Measurements from ENCODE around the gene POLR1A.

Gene POLR1A

GRCh38 chr2:86037795-86038192 is 67.9 kb downstream of the POLR1A start:
- DNase-seq (ENCODE audit: low spot score): no peak

- no peak for DNase-seq (ENCODE audit: low spot score)
Measured at GRCh38 chr2:86037141-86037794, 68.4 kb downstream of the POLR1A start.

DNA sequence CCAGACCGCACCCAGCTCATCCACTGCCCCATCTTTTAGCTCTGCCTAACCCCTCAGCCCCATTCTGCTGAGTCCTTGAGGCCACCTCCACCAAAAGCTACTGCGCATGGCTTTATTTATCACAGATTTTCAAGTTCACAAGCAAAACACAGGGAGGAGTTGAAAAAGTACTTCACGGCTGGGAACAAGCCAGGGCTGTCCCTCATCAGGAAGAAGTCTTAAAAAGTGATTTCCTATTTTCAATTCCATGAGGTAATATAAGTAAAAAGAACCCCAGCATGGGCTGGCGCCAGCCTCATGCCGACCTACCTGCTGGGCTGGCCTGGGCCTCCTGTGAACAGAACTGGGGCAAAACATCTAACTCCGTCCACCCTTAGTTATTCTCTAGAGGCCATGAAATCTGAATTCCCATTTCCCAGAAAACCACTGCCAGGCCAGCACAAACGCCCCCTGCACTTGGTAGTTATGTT is 69.0 kb downstream of the POLR1A start:
- DNase-seq (ENCODE audit: low spot score): no peak

- no peak for DNase-seq (ENCODE audit: low spot score)
Measured at GRCh38 chr2:86035883-86036668, 69.6 kb downstream of the POLR1A start.

GRCh38 chr2:86035376-86035882 is 70.3 kb downstream of the POLR1A start:
- no peak for DNase-seq (ENCODE audit: low spot score)

DNA sequence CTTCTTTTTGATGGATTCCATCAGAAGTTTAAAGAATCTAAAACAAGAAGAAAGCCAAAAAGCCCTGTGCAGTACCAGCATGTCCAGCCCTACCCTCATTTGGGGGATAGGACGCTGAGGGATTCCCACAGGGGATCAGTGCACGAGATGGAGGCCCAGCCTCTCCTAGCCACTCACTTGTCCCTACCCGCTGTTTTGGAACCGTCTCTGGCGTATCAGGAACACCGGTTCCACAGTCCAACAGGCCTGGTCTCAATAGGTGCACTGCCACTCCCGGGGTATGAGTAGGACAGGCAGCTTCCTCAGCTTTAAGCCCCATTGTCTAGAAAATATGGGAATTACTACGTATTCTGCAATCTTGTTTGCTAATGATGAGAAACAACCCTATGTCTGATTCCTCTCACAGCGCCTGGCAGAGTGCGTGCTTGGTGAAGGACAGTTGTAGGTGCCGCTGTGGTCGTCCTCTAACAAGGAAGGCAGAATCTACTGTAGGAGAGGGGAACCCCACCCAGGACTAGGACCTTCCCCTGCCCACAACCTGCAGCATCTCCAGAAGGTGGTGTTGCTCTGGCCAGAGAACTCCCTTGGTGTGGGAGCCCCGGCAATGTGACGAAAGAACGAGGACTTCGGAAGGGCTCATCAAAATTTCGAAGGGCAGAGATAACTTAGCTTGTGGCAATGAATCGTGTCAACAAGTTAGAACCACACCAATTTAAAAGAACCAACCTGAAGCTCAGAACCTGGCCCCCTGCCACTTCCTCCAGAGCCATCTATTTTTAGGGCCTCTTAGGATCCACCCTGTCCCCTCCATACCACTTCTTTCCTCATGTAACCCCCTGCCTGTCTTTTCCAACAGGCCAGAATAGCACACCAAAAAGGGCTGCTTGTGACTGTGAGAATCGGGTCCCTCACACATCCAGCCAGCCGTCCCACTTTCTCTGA is 71.7 kb downstream of the POLR1A start:
- DNase-seq (ENCODE audit: low spot score): no peak

DNA sequence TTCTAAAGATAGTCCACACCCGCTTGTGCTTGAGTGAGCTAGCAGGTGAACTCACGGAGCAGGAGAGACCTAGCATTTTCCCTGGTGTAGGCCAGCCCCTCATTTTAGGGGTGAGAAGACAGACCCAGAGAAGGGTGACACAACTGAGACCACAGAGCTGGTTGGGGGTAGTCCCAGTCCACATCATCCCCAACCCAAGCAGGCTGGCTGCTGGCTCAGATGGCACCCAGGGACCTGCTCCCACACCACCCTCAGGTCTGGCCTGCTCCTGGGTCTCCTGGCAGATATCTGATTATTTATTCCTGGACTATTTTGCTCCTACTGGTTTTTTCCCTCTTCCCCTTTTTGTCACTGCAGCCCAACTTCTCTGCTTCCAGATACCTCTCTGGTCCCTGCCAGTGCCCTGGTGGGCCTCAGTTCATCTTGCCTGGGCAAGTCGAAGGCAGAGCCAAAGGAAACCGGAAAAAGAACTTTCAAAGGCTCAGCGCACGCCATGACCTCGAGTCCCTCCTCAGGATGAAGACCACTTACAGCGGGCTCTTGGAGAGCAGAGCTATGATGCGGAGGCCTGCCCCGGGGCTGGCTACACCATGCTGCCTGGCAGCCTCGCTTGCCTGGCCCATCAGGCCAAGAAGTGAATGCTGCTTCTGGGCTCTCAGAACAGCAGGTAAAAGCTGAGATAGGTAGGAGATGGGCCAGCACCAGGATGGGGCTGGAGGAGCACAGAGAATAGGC is 72.7 kb downstream of the POLR1A start:
- DNase-seq (ENCODE audit: low spot score): no peak

GRCh38 chr2:86031606-86032005 is 74.1 kb downstream of the POLR1A start:
- DNase-seq (ENCODE audit: low spot score): no peak

DNA sequence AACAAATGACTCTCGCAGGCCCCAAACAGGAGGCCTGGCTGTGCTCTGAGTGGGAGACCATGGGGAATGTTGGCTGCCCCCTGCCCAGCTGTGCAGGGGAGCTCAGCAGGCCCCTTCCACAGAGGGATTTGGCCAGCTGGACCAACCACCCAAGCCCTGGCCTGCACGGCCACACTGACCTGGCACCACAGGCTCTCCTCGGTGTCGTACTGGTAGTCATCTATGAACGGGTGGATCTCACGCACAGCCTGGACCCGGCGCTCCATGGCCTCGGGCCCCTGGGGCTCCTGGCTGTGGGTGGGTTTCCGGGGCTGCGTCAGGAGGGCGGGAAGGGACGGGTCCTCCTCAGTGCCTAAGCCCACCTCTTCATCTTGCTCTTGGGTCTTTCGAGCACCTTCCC is 74.5 kb downstream of the POLR1A start:
- no peak for DNase-seq (ENCODE audit: low spot score)

DNA sequence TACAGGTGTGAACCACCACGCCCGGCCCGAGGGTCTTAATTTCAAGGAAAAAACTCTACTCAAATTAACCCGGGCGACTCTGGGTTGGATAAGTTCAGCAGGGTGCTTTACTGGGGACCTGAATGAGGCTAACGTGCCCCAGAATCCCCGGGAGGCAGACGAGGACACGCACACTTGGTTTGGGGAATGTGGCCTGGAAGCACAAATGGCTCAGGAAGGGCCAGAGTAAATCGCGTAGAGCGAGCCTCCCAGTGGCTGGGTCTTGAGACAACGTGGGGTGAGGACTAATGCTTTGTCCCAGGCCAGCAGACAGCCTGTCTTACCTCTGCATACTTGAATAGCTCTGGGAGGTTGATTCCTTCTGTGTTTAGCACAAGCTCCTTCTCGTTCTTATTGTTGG is 75.8 kb downstream of the POLR1A start:
- no peak for DNase-seq (ENCODE audit: low spot score)

DNA sequence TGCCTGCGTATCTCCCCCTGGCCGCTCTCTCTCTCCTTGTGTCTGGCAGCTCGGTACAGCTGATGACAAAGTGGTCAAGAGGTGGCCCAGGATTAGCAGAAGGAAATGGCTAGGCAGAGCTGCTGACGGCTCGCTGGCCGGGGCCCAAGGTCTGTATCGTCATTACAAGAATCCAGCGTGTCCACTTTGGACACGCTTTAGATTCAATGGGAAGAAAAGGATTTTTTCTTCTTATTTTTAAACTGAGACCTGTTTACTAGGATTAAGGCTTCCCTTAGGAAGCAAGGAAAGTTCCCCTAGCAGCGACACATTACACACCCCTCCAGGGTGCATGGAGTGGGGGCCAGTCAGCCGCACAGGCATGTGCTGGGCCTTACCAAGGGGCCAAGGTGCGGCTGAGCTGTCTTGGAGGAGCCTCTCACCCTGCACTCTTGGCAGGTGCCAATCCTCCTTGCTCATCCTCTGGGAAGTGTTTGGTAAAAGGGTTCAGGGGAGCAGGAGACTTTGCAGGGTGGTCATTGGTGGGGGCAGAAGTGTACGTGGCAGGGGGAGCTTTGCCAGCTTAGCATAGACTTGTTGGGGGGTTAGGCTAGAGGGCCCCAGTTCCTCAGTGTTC is 76.8 kb downstream of the POLR1A start:
- no peak for DNase-seq (ENCODE audit: low spot score)

DNA sequence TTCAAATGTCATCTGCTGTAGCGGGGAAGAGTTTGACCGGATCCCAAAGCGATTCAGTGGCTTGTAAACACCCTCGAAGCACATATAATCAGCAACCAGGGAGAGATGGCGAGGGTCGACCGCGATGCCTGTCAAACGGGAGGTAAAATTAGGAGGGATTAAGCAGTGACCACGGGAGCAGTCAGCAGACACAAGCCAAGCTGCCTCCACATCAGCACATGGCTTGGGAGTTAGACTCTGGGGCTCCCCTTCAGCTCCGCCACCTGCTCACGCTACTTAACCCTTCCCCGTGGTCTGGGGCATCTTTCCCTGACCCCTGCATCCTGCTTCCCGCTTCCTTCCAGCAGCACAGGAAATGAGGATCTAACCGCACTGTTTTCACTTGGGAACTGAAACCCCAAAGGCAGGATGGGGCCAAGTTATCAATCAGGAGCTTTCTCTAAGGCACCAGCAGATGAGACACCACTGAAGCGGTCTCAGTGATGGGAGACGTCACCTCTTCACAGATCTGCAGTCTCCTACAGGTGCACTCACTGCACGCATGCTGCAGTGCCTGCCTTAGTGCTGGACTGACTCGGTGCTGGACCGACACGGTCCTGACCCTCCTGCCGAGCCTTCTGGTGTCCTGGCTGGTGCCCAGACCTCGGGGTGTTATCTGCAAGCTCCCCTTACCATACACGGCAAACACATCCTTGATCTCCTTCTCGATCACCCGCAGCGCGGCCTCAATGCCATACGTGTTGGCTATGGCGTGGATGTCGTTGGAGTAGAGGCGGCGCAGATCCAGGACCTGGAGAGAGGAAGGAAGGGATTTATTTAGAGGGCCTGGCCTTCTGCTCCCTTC is 77.5 kb downstream of the POLR1A start:
- no peak for DNase-seq (ENCODE audit: low spot score)

DNA sequence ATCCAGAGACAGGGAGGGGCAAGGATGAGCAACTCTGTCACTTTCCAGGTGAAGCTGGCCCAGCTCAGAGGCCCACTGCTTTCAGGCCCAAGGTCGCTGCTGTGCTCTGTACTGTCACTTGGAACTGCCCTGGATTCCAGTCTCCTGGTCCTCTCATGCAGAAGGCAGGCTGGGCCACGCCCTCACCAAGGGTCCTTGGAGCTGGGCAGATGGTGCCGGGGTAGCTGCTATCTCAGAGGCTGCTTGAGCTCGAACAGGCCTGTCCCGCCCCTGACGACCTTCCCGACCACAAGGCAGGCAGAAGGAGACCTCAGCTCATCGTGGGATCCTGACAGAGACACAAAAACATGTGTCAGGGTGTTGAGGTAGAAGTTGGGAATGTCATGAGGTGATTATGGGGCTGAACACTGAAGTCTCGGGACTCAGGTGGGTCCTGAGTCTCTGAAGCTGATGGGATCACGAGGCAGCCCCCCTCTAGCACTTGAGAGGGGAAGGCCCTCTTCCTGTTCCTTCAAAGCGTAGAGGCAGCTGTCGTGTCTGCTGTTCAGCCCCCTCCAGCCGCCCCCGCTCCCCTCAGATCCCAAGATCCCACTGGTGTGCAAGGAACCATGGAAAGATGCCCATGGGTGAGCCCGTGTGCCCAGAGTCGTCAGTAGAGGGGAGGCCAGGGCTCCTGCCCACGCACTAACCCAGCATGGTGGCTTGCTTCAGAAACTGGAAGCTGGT is 78.3 kb downstream of the POLR1A start:
- DNase-seq (ENCODE audit: low spot score): no peak

- no peak for DNase-seq (ENCODE audit: low spot score)
Measured at GRCh38 chr2:86026744-86027065, 79.0 kb downstream of the POLR1A start.

GRCh38 chr2:86025976-86026743 is 79.5 kb downstream of the POLR1A start:
- DNase-seq (ENCODE audit: low spot score): no peak

GRCh38 chr2:86025229-86025820 is 80.4 kb downstream of the POLR1A start:
- DNase-seq (ENCODE audit: low spot score): no peak

- DNase-seq (ENCODE audit: low spot score): no peak
Measured at GRCh38 chr2:86023366-86023712, 82.3 kb downstream of the POLR1A start.

GRCh38 chr2:86022661-86023365 is 82.9 kb downstream of the POLR1A start:
- DNase-seq (ENCODE audit: low spot score): no peak

All from D341Med (cell line).